Erythroblast (primary cell): ENCODE data around the gene MIEF1.

Source experiments
- GATA1 ChIP-seq: IDR thresholded peaks from 2 replicates; pipeline ENCODE4 v1.6.1; 2011; ENCODE audit warnings: low read depth, mild to moderate bottlenecking, control low read depth, low read length, moderate library complexity
- POLR2A ChIP-seq: IDR thresholded peaks from 2 replicates; pipeline ENCODE4 v1.6.1; 2011; ENCODE audit warnings: mild to moderate bottlenecking, low read length

- TF ChIP-seq POLR2A (no peak), GATA1 (no peak)
Measured at GRCh38 chr22:39459681-39460080, 42.4 kb upstream of the MIEF1 start.
